Progenitor cell of endocrine pancreas (in vitro differentiated cells): Measurements from ENCODE around the gene COL4A1. TPM values are rescaled to one million over a fixed set of nuclear protein-coding genes. Genes with fewer than 3 reads are reported as not detected.

Experiments
- DNase-seq: peaks from one replicate; pipeline ENCODE4 v3.0.0; 2021; ENCODE audit warnings: low spot score; ENCODE audit not compliant: unreplicated experiment
- H3K27ac Mint-ChIP-seq: 2 replicates; pipeline ENCODE4 v1.8.0; 2021; ENCODE audit warnings: mild to moderate bottlenecking, moderate library complexity, mixed read lengths
- H3K27me3 Mint-ChIP-seq: 2 replicates; pipeline ENCODE4 v1.8.0; 2021; ENCODE audit warnings: mixed read lengths
- H3K36me3 Mint-ChIP-seq: 2 replicates; pipeline ENCODE4 v1.8.0; 2022; ENCODE audit warnings: mixed read lengths; ENCODE audit not compliant: insufficient read depth
- H3K4me1 Mint-ChIP-seq: 2 replicates; pipeline ENCODE4 v1.8.0; 2021; ENCODE audit warnings: low read depth, mixed read lengths
- H3K4me3 Mint-ChIP-seq: 2 replicates; pipeline ENCODE4 v1.8.0; 2021; ENCODE audit warnings: low read depth, mild to moderate bottlenecking, moderate library complexity, mixed read lengths
- H3K9me3 Mint-ChIP-seq: 2 replicates; pipeline ENCODE4 v1.8.0; 2021; ENCODE audit warnings: low read depth, mixed read lengths
- total RNA-seq: library from RNA; stranded (reverse); gene quantifications from 2 replicates; pipeline ENCODE4 v1.2.1, GENCODE V29; 2021
- TF ChIP-seq, protein P1 (sequence below): fragments of 200-600 bp; sonication (generic); IDR thresholded peaks from one replicate; pipeline ENCODE4 v1.5.0; 2021; ENCODE audit warnings: antibody characterized with exemption, mild to moderate bottlenecking; ENCODE audit not compliant: unreplicated experiment

Gene COL4A1
- total RNA-seq, 1 donor from 2014 or later = 81.3 TPM

DNA sequence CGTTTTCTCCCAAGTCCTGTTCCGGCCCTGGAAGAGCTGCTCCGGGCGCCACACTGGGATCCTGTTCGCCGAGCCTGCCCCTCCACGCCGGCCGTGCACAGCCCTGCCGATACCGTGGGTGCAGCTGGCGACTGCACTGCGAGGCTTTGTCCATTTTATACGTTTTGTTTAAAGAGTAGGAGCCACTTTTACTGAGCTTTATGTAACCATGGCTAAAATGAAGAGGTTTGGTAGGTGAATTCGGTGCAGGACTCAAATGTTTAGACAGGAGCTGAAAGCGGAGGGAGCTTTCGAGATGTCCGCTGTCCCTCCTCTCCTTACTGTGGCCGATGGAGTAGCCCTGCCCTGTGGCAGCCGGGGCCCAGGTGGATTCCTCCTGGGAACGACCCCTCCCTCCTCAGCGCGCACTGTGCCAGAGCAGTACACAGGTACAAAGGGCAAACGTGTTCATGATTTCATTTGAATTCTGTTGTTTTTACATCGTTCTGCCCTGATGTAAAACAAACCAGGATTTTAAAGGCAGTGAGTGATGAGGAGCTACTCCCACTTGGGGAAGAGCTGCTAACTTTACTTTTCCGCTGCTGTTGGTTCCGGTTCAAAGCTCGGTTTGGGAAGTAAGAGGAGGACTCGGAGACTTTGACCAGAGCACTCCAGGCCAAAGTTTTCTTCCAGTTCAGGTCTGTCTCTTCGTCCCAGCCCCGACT lies 1.9 kb upstream of the COL4A1 start:
- TF ChIP-seq, protein P1, sequence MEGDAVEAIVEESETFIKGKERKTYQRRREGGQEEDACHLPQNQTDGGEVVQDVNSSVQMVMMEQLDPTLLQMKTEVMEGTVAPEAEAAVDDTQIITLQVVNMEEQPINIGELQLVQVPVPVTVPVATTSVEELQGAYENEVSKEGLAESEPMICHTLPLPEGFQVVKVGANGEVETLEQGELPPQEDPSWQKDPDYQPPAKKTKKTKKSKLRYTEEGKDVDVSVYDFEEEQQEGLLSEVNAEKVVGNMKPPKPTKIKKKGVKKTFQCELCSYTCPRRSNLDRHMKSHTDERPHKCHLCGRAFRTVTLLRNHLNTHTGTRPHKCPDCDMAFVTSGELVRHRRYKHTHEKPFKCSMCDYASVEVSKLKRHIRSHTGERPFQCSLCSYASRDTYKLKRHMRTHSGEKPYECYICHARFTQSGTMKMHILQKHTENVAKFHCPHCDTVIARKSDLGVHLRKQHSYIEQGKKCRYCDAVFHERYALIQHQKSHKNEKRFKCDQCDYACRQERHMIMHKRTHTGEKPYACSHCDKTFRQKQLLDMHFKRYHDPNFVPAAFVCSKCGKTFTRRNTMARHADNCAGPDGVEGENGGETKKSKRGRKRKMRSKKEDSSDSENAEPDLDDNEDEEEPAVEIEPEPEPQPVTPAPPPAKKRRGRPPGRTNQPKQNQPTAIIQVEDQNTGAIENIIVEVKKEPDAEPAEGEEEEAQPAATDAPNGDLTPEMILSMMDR = no peak
- Mint-ChIP-seq H3K27me3 (peaks cover 21% of the 10 kb centered on the region), H3K4me3 (peak overlapping the region; percentile 85), H3K4me1 (peaks cover 42% of the 10 kb centered on the region), H3K9me3 (no peaks in the 10 kb centered on the region), H3K27ac (peak overlapping the region; percentile 92), H3K36me3 (peaks cover 3% of the 10 kb centered on the region)
- peak; percentile 39 for DNase-seq

DNA sequence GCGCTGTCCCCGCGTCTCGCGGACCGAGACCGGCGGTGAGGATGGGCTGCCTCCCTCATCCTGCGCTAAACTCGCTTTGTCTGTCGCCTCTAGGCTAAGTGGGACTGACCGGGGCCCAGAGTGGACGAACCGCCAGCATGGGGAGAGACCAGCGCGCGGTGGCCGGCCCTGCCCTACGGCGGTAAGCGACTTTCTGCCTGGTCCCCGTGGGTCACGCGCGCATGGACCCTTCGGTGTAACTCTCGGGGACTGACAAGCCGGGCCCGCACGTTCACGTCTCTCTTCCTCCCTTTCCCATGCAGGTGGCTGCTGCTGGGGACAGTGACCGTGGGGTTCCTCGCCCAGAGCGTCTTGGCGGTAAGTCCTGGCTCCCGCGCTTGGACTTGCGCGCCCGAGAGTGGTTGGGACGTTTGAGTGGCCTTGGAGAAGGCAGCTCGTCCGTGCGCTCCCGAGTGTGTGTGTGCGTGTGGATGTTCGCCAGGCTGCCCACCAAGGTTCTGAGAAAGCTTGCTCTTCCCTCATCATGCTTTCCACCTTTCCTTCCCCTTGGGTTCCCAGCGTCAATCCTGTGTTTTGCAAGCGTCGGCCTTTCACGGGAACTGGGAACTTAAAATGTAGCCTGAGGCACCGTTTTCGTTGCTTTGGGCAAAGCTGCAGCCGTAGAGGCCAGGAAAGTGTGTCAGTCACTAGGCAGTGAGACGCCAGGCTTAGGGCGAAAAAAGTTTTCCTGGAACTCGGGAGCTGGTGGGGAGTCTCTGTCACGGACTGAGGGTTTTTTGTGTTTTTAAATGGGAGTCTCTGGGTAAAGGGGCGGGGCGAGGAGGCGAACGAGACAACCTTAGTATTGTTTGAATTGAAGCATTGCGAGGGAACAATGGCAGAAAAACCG lies 1.1 kb upstream of the COL4A1 start:
- TF ChIP-seq, protein P1 = no peak
- peaks cover 46% of the 10 kb centered on the region for H3K4me1 Mint-ChIP-seq
- no peak for DNase-seq
- peaks cover 3% of the 10 kb centered on the region for H3K36me3 Mint-ChIP-seq
- H3K9me3 Mint-ChIP-seq = no peaks in the 10 kb centered on the region
- peak overlapping the region; percentile 92 for H3K27ac Mint-ChIP-seq
- peaks cover 29% of the 10 kb centered on the region for H3K27me3 Mint-ChIP-seq
- peak overlapping the region; percentile 85 for H3K4me3 Mint-ChIP-seq

DNA sequence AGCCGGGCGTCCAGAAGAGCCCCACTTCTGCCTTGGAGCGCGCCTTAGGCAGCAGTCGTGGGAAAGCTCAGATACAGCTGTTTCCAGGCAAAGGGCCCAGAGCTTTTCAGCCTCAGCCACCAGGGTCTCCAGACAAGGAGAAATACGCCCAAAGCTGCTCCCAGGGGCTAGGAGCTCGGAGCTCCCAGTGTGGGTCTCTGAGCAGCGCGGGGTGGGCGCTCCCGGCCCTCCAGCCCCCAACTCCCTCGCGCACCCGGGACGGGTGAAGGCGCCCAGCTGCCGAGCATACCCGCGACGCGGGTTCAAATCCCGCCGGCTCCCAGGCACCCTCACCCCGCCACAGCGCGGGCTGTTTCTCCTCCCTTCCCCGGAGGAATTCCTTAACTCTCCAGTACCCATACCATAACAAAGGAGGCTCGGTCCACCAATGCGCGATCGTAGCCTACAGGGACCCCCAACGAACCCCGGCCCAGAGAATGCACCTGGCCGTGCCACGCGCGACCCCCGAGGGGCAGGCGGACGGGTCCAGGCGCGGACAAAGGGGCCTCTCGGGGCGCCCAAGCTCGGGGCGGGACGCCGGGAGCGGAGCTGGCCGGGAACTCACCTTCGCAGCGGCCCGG lies 507 bp downstream of the COL4A1 start:
- H3K9me3 Mint-ChIP-seq = no peaks in the 10 kb centered on the region
- no peak for DNase-seq
- H3K36me3 Mint-ChIP-seq = peaks cover 10% of the 10 kb centered on the region
- H3K27ac Mint-ChIP-seq = peak overlapping the region; percentile 88
- peaks cover 38% of the 10 kb centered on the region for H3K27me3 Mint-ChIP-seq
- TF ChIP-seq, protein P1 = no peak
- H3K4me3 Mint-ChIP-seq = peak overlapping the region; percentile 75
- peaks cover 37% of the 10 kb centered on the region for H3K4me1 Mint-ChIP-seq

DNA sequence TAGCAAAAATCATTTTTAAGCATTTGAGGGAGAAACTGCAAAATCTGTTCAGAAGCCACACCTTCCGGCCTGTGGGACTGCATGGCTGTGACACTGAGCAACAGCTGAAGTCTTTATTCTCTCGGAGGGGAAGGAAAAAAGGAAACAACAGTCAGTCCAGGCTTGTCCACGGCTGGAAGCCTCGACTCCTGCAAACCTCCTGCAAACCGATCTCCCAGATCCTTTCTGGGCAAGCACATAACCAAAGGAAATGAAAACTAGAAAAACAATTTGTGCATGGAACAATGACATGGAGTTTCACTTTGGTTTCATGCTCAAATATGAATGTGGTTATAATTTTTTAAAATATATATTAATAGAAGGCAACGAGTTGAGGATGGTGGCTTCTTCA lies 1.0 kb downstream of the COL4A1 start:
- Mint-ChIP-seq H3K36me3 (peaks cover 9% of the 10 kb centered on the region), H3K9me3 (no peaks in the 10 kb centered on the region), H3K27me3 (peaks cover 43% of the 10 kb centered on the region), H3K4me1 (peaks cover 38% of the 10 kb centered on the region), H3K27ac (peak overlapping the region; percentile 77), H3K4me3 (peak overlapping the region; percentile 75)
- DNase-seq = no peak
- TF ChIP-seq, protein P1 = no peak

DNA sequence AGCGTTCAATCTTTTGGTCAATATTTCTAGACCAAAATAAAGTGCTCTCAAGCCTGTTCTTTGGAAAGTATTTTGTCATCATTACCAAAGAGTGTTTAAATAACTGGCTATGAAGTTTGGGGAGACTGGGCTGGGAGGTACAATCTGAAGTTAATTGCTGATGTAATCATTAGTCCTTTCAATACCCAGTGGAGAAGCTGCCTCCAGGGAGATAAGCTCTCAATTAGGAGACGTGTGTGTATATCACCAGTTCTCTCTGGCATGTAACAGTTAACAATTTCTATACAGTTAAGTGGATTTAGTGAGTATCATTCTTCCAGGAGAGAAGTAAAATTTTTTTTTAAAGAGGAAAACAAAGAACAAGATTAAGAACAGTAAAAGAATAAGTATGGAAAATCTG lies 1.4 kb downstream of the COL4A1 start:
- TF ChIP-seq, protein P1 = no peak
- Mint-ChIP-seq H3K27ac (peak overlapping the region; percentile 77), H3K4me1 (peaks cover 38% of the 10 kb centered on the region), H3K27me3 (peaks cover 46% of the 10 kb centered on the region), H3K36me3 (peaks cover 9% of the 10 kb centered on the region), H3K9me3 (no peaks in the 10 kb centered on the region), H3K4me3 (peak overlapping the region; percentile 75)
- no peak for DNase-seq
